Measurements from ENCODE around the gene TSPO2.
A peak's percentile ranks its signal among the peaks of the same experiment; 100 is the strongest.
"Not testable (repeated sequence)": the region's sequence is repeated elsewhere in the genome, so short reads cannot be mapped to it uniquely, and the experiment has no call there.

Gene TSPO2

DNA sequence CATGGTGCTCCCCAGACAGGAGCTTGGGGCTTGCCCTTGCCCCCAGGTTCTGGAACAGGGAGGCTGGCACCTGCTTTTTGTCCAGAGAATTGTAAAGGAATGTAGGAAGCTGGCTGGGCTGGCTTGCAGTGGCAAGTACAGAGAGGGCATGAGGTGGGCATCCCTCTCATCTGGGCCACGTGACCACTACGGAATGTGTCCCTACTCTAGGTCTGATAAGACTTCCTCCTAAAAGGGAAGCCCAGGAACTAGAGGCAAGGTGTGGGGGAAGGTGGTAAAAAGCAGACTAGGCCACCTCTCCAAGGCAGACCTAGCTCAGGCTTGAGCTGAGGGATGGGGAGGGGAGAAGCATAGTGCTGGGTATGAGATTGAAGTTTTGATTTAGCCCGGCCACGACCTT, 42.0 kb upstream of the TSPO2 start:
- TF ChIP-seq, protein P1, sequence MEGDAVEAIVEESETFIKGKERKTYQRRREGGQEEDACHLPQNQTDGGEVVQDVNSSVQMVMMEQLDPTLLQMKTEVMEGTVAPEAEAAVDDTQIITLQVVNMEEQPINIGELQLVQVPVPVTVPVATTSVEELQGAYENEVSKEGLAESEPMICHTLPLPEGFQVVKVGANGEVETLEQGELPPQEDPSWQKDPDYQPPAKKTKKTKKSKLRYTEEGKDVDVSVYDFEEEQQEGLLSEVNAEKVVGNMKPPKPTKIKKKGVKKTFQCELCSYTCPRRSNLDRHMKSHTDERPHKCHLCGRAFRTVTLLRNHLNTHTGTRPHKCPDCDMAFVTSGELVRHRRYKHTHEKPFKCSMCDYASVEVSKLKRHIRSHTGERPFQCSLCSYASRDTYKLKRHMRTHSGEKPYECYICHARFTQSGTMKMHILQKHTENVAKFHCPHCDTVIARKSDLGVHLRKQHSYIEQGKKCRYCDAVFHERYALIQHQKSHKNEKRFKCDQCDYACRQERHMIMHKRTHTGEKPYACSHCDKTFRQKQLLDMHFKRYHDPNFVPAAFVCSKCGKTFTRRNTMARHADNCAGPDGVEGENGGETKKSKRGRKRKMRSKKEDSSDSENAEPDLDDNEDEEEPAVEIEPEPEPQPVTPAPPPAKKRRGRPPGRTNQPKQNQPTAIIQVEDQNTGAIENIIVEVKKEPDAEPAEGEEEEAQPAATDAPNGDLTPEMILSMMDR (conservative IDR thresholded peaks at IDR 0.05; ENCODE audit: low read depth, low read length): no peak
- no peak overlapping the region for H3K4me3 ChIP-seq (ENCODE audit: low read length)
- no peak for DNase-seq (ENCODE audit: low read depth)

DNA sequence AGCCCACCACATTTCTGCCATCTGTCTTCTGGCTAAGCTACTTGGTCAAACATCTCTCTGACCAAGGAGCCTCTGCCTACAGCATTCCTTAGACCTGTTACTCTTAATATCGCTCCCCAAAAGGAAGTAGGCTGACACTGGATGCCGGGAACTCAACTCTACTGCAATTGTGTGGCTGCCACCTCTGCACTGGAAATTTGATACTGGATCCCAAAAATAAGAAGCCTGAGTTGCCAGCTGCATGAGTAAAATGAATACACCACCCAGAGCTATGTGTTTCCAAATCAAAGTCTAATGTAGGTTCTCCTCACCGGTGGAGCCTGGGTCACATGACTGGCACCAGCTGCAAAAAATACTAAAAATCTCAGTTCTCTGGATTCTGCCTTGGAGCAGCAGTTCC, 40.1 kb upstream of the TSPO2 start:
- H3K4me3 ChIP-seq (ENCODE audit: low read length): no peak overlapping the region
- TF ChIP-seq, protein P1 (conservative IDR thresholded peaks at IDR 0.05; ENCODE audit: low read depth, low read length): no peak
- DNase-seq (ENCODE audit: low read depth): no peak

DNA sequence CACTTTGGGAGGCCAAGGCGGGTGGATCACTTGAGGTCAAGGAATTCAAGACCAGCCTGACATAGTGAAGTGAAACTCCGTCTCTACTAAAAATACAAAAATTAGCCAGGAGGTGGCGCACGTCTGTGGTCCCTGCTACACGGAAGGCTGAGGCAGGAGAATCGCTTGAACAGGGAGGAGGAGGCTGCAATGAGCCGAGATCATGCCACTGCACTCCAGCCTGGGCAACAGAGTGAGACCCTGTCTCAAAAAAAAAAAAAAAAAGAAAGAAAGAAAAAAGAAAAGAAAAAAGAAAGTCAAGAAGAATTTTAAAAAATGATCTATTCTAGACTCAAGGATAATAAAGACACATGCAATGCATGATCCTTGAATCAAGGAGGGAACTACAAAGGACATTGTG, 36.0 kb upstream of the TSPO2 start:
- TF ChIP-seq, protein P1 (conservative IDR thresholded peaks at IDR 0.05; ENCODE audit: low read depth, low read length): peak; percentile 56
- not testable (repeated sequence) for DNase-seq (ENCODE audit: low read depth); H3K4me3 ChIP-seq (ENCODE audit: low read length)

DNA sequence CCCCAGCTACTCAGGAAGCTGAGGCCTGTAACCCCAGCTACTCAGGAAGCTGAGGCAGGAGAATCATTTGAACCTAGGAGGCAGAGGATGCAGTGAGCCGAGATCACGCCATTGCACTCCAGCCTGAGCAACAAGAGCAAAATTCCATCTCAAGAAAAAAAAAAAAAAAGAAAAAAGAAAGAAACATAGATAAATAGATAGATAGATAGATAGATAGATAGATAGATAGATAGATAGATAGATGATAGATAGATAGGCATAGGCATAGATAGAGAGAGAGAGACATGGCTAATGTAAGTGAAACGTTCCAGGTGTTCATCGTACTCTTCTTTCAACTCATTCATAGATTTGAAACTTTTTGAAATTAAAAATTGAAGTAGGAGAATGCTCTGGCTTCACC, 35.3 kb upstream of the TSPO2 start:
- DNase-seq (ENCODE audit: low read depth); H3K4me3 ChIP-seq (ENCODE audit: low read length): not testable (repeated sequence)

DNA sequence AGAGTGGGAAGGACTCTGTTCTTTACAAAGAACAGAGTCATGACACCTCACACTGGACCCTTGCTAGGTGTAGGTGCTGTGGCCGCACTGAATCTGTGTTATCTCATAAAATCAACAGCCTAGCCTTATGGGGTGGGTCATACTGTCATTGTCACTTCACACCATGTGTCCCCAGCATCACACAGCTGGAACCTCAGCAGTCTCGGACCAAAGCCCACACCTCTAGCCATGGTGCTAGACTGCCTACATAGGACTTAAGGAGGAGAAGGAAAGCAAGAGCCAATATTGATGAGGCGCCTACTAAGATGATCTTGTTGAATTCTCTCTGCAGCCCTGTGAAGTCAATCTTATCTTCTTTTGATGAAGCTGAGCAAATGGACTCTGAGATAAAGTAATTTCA, 34.3 kb upstream of the TSPO2 start:
- no peak overlapping the region for H3K4me3 ChIP-seq (ENCODE audit: low read length)
- no peak for DNase-seq (ENCODE audit: low read depth)
- TF ChIP-seq, protein P1 (conservative IDR thresholded peaks at IDR 0.05; ENCODE audit: low read depth, low read length): no peak

DNA sequence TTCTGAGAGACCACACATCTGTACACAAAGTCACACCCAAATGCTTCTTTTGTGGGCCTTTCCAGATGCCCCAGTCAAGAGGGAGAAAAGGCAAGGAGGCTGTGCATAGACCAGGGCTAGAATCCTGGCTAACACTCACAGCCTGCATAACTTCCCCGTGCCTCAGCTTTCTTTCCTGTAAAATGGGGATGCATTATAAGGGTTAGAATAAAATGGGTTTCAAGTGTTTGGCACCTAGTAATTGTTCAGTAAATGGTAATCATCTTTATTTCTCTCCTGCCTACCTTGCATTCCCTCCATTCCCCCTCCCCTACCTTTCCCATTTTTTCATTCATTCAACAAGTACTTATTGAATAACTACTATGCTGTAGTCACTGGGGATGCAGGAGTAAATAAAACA, 32.6 kb upstream of the TSPO2 start:
- no peak overlapping the region for H3K4me3 ChIP-seq (ENCODE audit: low read length)
- DNase-seq (ENCODE audit: low read depth): no peak
- TF ChIP-seq, protein P1 (conservative IDR thresholded peaks at IDR 0.05; ENCODE audit: low read depth, low read length): no peak

DNA sequence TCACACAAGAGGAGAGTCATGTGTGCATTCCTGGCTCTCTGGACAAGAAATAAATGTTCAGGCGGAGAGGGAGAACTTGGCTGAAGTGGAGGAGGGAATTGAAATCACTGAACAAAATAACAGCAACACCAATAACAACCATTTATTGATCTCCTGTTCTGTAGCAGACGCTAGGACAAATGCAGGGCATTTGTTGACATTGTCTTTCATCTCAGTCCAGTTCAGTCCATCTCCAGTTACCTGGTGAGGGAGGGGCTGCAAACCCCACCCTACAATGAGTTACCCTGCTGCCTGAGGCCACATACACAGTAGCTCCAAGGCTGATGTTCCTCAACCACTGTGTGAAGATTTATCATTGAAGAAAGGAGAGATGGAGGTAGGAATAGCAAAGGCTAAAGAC, 30.6 kb upstream of the TSPO2 start:
- no peak overlapping the region for H3K4me3 ChIP-seq (ENCODE audit: low read length)
- no peak for DNase-seq (ENCODE audit: low read depth)
- TF ChIP-seq, protein P1 (conservative IDR thresholded peaks at IDR 0.05; ENCODE audit: low read depth, low read length): no peak

All from retinal pigment epithelial cell (primary cell).